A673 (cell line): Measurements from ENCODE around the gene KRTAP10-11.

Experiments
- EZH2 ChIP-seq: fragments of 200-600 bp; sonication (generic); IDR thresholded peaks from 2 replicates; pipeline ENCODE4 v1.6.1; 2017; ENCODE audit warnings: borderline replicate concordance, low read depth, mild to moderate bottlenecking, mixed read lengths, antibody characterized with exemption, low read length; ENCODE audit not compliant: poor library complexity, severe bottlenecking
- TF ChIP-seq, protein P1 (sequence below): fragments of 300-800, 200-600 bp; sonication (generic); conservative IDR thresholded peaks from 2 replicates; pipeline ENCODE4 v1.5.1; 2017; ENCODE audit warnings: low read depth, mild to moderate bottlenecking, antibody characterized with exemption, low read length, moderate library complexity, mixed read lengths

DNA sequence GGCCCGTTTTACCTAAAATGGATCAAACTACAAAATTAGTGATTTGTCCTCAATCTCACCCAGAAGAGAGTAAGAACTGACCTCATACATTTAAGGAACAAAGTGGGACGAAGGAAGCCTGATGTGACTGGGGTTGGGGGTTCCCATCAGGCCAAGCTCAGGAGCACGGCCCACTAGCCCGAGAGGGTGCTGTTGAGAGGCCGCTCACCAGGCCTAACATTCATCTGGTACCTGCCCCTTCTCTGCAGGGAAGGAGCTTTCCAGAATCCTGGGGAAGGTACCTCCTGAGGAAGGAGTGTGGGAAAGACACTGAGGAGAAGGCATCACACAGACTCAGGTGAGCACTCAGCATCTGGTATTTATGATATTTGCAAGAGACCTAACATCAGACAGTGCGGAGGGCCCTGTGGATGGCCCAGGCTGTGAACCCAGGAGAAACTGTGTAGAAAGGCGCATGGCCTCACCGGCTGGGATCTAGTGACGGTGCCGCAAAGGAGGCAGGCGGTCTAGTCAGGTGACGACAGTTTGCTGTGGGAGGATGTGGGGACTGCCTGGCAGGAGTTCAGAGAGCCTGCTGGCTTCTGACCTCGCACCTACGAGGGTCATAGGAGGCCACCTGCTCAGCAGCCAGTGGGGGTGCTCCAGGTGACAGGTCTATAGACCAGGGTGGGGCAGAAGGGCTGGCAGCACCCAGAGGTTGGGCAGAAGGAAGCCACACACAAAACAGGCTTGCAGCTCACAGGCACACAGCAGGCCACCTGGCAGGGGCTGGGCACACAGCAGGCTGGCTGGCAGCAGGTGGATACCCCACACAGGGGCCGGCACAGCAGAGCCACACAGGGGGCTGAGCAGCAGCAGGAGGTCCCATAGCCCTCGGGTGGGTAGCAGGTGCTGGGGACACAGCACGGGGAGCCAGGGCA lies 7.7 kb downstream of the KRTAP10-11 start:
- TF ChIP-seq, protein P1, sequence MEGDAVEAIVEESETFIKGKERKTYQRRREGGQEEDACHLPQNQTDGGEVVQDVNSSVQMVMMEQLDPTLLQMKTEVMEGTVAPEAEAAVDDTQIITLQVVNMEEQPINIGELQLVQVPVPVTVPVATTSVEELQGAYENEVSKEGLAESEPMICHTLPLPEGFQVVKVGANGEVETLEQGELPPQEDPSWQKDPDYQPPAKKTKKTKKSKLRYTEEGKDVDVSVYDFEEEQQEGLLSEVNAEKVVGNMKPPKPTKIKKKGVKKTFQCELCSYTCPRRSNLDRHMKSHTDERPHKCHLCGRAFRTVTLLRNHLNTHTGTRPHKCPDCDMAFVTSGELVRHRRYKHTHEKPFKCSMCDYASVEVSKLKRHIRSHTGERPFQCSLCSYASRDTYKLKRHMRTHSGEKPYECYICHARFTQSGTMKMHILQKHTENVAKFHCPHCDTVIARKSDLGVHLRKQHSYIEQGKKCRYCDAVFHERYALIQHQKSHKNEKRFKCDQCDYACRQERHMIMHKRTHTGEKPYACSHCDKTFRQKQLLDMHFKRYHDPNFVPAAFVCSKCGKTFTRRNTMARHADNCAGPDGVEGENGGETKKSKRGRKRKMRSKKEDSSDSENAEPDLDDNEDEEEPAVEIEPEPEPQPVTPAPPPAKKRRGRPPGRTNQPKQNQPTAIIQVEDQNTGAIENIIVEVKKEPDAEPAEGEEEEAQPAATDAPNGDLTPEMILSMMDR, result no peak
- no peak for TF ChIP-seq EZH2
